ENCODE data around the gene CAST.

DNA sequence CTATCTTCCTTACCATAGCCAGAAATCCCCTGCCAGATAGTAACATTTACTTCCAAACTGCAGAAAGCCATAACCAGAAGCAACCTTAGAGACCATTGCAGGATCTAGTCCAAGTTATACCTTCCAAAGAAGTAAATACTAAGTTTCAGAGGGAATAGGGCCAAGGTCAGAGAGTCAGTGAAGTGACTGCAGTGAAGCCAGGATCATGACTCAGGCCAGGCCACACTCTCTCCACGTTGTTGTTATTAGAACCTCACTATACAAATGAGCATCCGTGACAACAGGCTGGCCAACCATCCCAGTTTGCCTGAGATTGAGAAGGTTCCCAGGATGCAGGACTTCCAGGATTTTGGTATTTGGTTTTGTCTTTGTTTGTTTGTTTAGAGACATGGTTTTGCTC lies 134.3 kb downstream of the CAST start:
- TF ChIP-seq, protein P1, sequence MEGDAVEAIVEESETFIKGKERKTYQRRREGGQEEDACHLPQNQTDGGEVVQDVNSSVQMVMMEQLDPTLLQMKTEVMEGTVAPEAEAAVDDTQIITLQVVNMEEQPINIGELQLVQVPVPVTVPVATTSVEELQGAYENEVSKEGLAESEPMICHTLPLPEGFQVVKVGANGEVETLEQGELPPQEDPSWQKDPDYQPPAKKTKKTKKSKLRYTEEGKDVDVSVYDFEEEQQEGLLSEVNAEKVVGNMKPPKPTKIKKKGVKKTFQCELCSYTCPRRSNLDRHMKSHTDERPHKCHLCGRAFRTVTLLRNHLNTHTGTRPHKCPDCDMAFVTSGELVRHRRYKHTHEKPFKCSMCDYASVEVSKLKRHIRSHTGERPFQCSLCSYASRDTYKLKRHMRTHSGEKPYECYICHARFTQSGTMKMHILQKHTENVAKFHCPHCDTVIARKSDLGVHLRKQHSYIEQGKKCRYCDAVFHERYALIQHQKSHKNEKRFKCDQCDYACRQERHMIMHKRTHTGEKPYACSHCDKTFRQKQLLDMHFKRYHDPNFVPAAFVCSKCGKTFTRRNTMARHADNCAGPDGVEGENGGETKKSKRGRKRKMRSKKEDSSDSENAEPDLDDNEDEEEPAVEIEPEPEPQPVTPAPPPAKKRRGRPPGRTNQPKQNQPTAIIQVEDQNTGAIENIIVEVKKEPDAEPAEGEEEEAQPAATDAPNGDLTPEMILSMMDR (IDR thresholded peaks at IDR 0.05; ENCODE audit: insufficient read depth, low read depth, low read length): no peak
- TF ChIP-seq EZH2 (IDR thresholded peaks at IDR 0.05; ENCODE audit: insufficient read depth, low read length): no peak

Data from astrocyte (in vitro differentiated cells and primary cell).